GM12891 (cell line): ENCODE results near the gene RPH3AL.

Experiments used
- POLR2A ChIP-seq: IDR thresholded peaks from 2 replicates; pipeline ENCODE4 v1.6.1; 2011; ENCODE audit warnings: low read depth, low read length, control low read depth
- POU2F2 ChIP-seq: IDR thresholded peaks from 2 replicates; pipeline ENCODE4 v1.6.1; 2011; ENCODE audit warnings: low read depth, mild to moderate bottlenecking, control low read depth, low read length, moderate library complexity
- TAF1 ChIP-seq: IDR thresholded peaks from 2 replicates; pipeline ENCODE4 v1.6.1; 2011; ENCODE audit warnings: low read depth, low read length, control low read depth

DNA sequence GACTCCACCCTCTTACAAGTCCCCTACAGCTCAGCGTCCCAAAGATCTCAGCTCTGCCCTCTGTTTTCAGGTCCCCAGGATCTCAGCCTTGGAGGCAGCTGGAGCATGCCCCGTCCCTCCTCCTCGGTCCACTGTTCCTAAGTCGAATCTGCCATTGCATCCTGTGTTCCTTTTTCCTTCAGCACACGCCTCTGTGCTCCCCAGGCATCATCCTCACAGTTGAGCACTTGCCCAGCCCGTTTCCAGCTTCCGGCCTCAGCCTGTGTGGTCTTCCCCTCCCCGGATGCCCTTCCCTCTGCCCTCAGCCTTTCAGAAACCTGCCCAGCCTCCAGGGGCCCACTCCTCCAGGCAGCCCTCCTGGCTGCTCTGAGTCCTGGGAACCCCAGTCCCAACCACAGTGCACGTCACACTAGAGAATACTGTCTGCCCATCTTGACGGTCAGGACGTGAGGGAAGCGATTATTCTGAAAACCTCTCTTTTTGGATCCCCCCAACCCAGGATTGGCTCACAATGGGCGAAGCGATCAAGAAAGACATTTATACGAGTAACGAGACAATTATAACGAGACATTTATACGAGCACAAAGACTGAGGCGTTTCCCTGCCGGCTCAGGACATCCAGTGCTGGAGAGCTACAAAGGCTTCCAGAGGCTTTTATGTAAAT lies 41.4 kb downstream of the RPH3AL start:
- no peak for TF ChIP-seq POLR2A
- TF ChIP-seq TAF1, result no peak
- no peak for TF ChIP-seq POU2F2
